B cell (primary cell): ENCODE results near the gene NT5C3A. TPM values are rescaled to one million over a fixed set of nuclear protein-coding genes. Genes with fewer than 3 reads are reported as not detected.
"Not testable (repeated sequence)": the region's sequence is repeated elsewhere in the genome, so short reads cannot be mapped to it uniquely, and the experiment has no call there.

Source experiments
- ATAC-seq: fragments of 200-7000 bp; cut with Tn5 transposase; one replicate; pipeline ENCODE4 v1.10.0; 2021; ENCODE audit warnings: low read depth, mild to moderate bottlenecking, moderate number of reproducible peaks, moderate library complexity
- CTCF ChIA-PET: fragments of 350-600 bp; sonication (Branson Sonifier 250); formaldehyde crosslinking; loops from one replicate; lab custom pipeline; 2021; ENCODE audit warnings: antibody characterized with exemption, inconsistent platforms; lab: Charles Lee
- POLR2A ChIA-PET: fragments of 350-600 bp; sonication (Branson Sonifier 250); formaldehyde crosslinking; loops from one replicate; lab custom pipeline; 2021; ENCODE audit warnings: antibody characterized with exemption; lab: Charles Lee
- DNase-seq: peaks from one replicate; pipeline ENCODE4 v3.0.0; 2013
- H2AFZ ChIP-seq: 2 replicates; pipeline ENCODE4 v1.6.1; 2012; ENCODE audit warnings: mild to moderate bottlenecking, low read depth, low read length; ENCODE audit not compliant: insufficient read depth, poor library complexity, severe bottlenecking
- H3K27ac ChIP-seq, 2 donors: 1 replicate in 1 of 2; 2 replicates in 1 of 2; pipeline ENCODE4 v1.5.1; 2012 to 2013; ENCODE audit warnings: low read length in 2 of 2, mild to moderate bottlenecking in 2 of 2, moderate library complexity in 1 of 2
- H3K27me3 ChIP-seq, 4 experiments: fragments of 200-600 bp in 1 of 4; sonication (generic) in 1 of 4; replicated peaks in 1 of 4; 1 replicate in 2 of 4; 2 replicates in 2 of 4; pipeline versions ENCODE4 v1.6.1 to v1.7.0; 2013 to 2016; ENCODE audit warnings: low read length in 3 of 4, mild to moderate bottlenecking in 2 of 4, mixed read lengths in 1 of 4, moderate library complexity in 1 of 4; ENCODE audit not compliant: insufficient read depth in 4 of 4, control insufficient read depth in 3 of 4; ENCODE audit errors: control extremely low read depth in 1 of 4
- H3K36me3 ChIP-seq, 2 experiments: replicated peaks in 1 of 2; 1 replicate in 1 of 2; 2 replicates in 1 of 2; pipeline versions ENCODE4 v1.6.1 to v1.7.1; 2013; ENCODE audit warnings: low read length in 1 of 2; ENCODE audit not compliant: insufficient read depth in 2 of 2, control insufficient read depth in 1 of 2; ENCODE audit errors: control extremely low read depth in 1 of 2, extremely low read depth in 1 of 2
- H3K4me1 ChIP-seq, 2 donors: fragments of 200-600 bp in 1 of 2; sonication (generic) in 1 of 2; 1 replicate in 1 of 2; 2 replicates in 1 of 2; pipeline versions ENCODE4 v1.5.1 to v1.6.1; 2013 to 2017; ENCODE audit warnings: low read length in 2 of 2; ENCODE audit not compliant: control insufficient read depth in 2 of 2, insufficient read depth in 2 of 2
- H3K4me2 ChIP-seq: replicated peaks from 2 replicates; pipeline ENCODE3; 2012; ENCODE audit warnings: mild to moderate bottlenecking, low read depth, low read length; ENCODE audit not compliant: poor library complexity, severe bottlenecking
- H3K4me3 ChIP-seq, 5 experiments: fragments of 200-600 bp in 1 of 5; sonication (generic) in 1 of 5; 1 replicate in 3 of 5; 2 replicates in 2 of 5; pipeline versions ENCODE4 v1.5.1 to v1.7.0; 2011 to 2016; ENCODE audit warnings: low read length in 4 of 5, mild to moderate bottlenecking in 4 of 5, low read depth in 2 of 5, control low read depth in 1 of 5, moderate library complexity in 1 of 5; ENCODE audit not compliant: insufficient read depth in 1 of 5; ENCODE audit errors: control extremely low read depth in 1 of 5, extremely low read depth in 1 of 5
- H3K79me2 ChIP-seq: fragments of 200-600 bp; sonication (generic); one replicate; pipeline ENCODE4 v1.6.0; 2016; ENCODE audit warnings: low read length; ENCODE audit not compliant: control insufficient read depth, insufficient read depth
- H3K9ac ChIP-seq: fragments of 200-600 bp; sonication (generic); 2 replicates; pipeline ENCODE4 v1.6.1; 2017; ENCODE audit warnings: mild to moderate bottlenecking, low read length, moderate library complexity
- H3K9me3 ChIP-seq, 3 donors: one replicate each; pipeline versions ENCODE4 v1.6.1 to v1.7.1; 2013; ENCODE audit warnings: low read length in 2 of 3; ENCODE audit not compliant: control insufficient read depth in 2 of 3, insufficient read depth in 1 of 3; ENCODE audit errors: control extremely low read depth in 1 of 3
- H4K20me1 ChIP-seq: 2 replicates; pipeline ENCODE4 v1.6.0; 2012; ENCODE audit warnings: mild to moderate bottlenecking, low read length; ENCODE audit not compliant: insufficient read depth, control insufficient read depth, poor library complexity, severe bottlenecking
- H3K27ac Mint-ChIP-seq: one replicate; pipeline ENCODE4 v1.8.0; 2021; ENCODE audit warnings: mixed read lengths
- H3K27me3 Mint-ChIP-seq: one replicate; pipeline ENCODE4 v1.8.0; 2021; ENCODE audit warnings: mixed read lengths
- H3K4me1 Mint-ChIP-seq: one replicate; pipeline ENCODE4 v1.8.0; 2021; ENCODE audit warnings: mixed read lengths
- H3K4me3 Mint-ChIP-seq: one replicate; pipeline ENCODE4 v1.8.0; 2021; ENCODE audit warnings: mixed read lengths
- H3K9me3 Mint-ChIP-seq: one replicate; pipeline ENCODE4 v1.8.0; 2022; ENCODE audit warnings: mixed read lengths; ENCODE audit not compliant: insufficient read depth
- WGBS: methylation state at CpG from one replicate; pipeline ENCODE4 v1.1.5; 2013; ENCODE audit warnings: missing lambda C conversion rate; ENCODE audit not compliant: insufficient coverage; 5-methylcytosine and 5-hydroxymethylcytosine counted together
- intact Hi-C: fragments of 100-400 bp; cut with micrococcal nuclease; formaldehyde crosslinking; loops from one replicate; pipeline ENCODE4 v1.10.0; 2022
- polyA plus RNA-seq: library from polyadenylated mRNA; depleted of rRNA; stranded (reverse); fragments of >200 nt; gene quantifications from 2 replicates; pipeline ENCODE4 v1.2.3, GENCODE V29; 2012
- total RNA-seq, 2 donors: library from RNA; stranded (reverse); fragments of 120-200 nt in 1 of 2; gene quantifications; 1 replicate in 1 of 2; 2 replicates in 1 of 2; pipeline versions ENCODE4 v1.2.3 to v1.2.4, GENCODE V29; 2013 to 2022

The NT5C3A gene
- total and polyA plus RNA-seq, 2 donors (not counting 1 experiment from before 2014, with no cell fraction given) = 37.3 to 41.0 TPM

GRCh38 chr7:32971967-32972366 lies 90.6 kb downstream of the NT5C3A start:
- not testable (repeated sequence) for H3K9me3 Mint-ChIP-seq, H3K27me3 Mint-ChIP-seq, H3K27me3 ChIP-seq

GRCh38 chr7:32967268-32967582 lies 95.4 kb downstream of the NT5C3A start:
- H3K4me1 Mint-ChIP-seq, DNase-seq, H3K9me3 ChIP-seq, H4K20me1 ChIP-seq, H3K9me3 Mint-ChIP-seq, H3K27ac ChIP-seq, POLR2A ChIA-PET, H3K4me3 ChIP-seq, H2AFZ ChIP-seq, H3K4me1 ChIP-seq, H3K79me2 ChIP-seq, ATAC-seq, H3K9ac ChIP-seq, H3K27me3 Mint-ChIP-seq, H3K36me3 ChIP-seq, intact Hi-C loops, H3K4me3 Mint-ChIP-seq, H3K27ac Mint-ChIP-seq, H3K4me2 ChIP-seq, H3K27me3 ChIP-seq: not testable (repeated sequence)
- no CpG with 5 or more reads among the region's 4 CpGs for WGBS
- CTCF ChIA-PET = interaction anchor here (4.0 kb wide), 1 partner anchor 141 kb away, joined by 27 read pairs; the partner anchor contains the start of gene RP9

More at GRCh38 chr7:32971967-32972366, 90.6 kb downstream of the NT5C3A start:
- WGBS = no CpG with 5 or more reads among the region's 3 CpGs
- CTCF ChIA-PET, H3K9ac ChIP-seq, H3K27ac Mint-ChIP-seq, H3K4me3 Mint-ChIP-seq, H4K20me1 ChIP-seq, DNase-seq, H3K4me2 ChIP-seq, intact Hi-C loops, H3K79me2 ChIP-seq, H3K27ac ChIP-seq, H3K4me1 Mint-ChIP-seq, H2AFZ ChIP-seq, ATAC-seq, H3K4me1 ChIP-seq, H3K36me3 ChIP-seq, POLR2A ChIA-PET, H3K9me3 ChIP-seq, H3K4me3 ChIP-seq: not testable (repeated sequence)

- H3K4me3 Mint-ChIP-seq, H3K27me3 ChIP-seq, DNase-seq, ATAC-seq, POLR2A ChIA-PET, H3K79me2 ChIP-seq, H2AFZ ChIP-seq, H3K4me2 ChIP-seq, H3K36me3 ChIP-seq, H3K9me3 Mint-ChIP-seq, H3K9ac ChIP-seq, H3K27ac Mint-ChIP-seq, H3K4me3 ChIP-seq, H4K20me1 ChIP-seq, intact Hi-C loops, H3K27me3 Mint-ChIP-seq, H3K4me1 Mint-ChIP-seq, H3K27ac ChIP-seq, H3K4me1 ChIP-seq, H3K9me3 ChIP-seq: not testable (repeated sequence)
- WGBS = 100% methylated on average over 1 of the region's 5 CpGs
- CTCF ChIA-PET = interaction anchor here (4.0 kb wide), 1 partner anchor 141 kb away, joined by 27 read pairs; the partner anchor contains the start of gene RP9
Measured at GRCh38 chr7:32966489-32967267, 95.9 kb downstream of the NT5C3A start.
